D721Med (cell line): Measurements from ENCODE around the gene NTRK3.

Source experiments
- DNase-seq: peaks from one replicate; pipeline ENCODE4 v3.0.0; 2011; ENCODE audit warnings: low spot score; ENCODE audit not compliant: insufficient read length
- FAIRE-seq: peaks from 2 replicates; lab custom pipeline; 2011; peaks lifted over from hg19 to GRCh38; lab: Jason Lieb, UNC
- TF ChIP-seq, protein P1 (sequence below): IDR thresholded peaks from 2 replicates; pipeline ENCODE4 v1.5.1; 2012; ENCODE audit warnings: mild to moderate bottlenecking, control low read depth; ENCODE audit not compliant: insufficient read depth; ENCODE audit errors: missing control alignments

The NTRK3 gene

GRCh38 chr15:88258093-88258641, 1.6 kb upstream of the NTRK3 start:
- no peak for DNase-seq
- TF ChIP-seq, protein P1, sequence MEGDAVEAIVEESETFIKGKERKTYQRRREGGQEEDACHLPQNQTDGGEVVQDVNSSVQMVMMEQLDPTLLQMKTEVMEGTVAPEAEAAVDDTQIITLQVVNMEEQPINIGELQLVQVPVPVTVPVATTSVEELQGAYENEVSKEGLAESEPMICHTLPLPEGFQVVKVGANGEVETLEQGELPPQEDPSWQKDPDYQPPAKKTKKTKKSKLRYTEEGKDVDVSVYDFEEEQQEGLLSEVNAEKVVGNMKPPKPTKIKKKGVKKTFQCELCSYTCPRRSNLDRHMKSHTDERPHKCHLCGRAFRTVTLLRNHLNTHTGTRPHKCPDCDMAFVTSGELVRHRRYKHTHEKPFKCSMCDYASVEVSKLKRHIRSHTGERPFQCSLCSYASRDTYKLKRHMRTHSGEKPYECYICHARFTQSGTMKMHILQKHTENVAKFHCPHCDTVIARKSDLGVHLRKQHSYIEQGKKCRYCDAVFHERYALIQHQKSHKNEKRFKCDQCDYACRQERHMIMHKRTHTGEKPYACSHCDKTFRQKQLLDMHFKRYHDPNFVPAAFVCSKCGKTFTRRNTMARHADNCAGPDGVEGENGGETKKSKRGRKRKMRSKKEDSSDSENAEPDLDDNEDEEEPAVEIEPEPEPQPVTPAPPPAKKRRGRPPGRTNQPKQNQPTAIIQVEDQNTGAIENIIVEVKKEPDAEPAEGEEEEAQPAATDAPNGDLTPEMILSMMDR: no peak
- FAIRE-seq: no peak

DNA sequence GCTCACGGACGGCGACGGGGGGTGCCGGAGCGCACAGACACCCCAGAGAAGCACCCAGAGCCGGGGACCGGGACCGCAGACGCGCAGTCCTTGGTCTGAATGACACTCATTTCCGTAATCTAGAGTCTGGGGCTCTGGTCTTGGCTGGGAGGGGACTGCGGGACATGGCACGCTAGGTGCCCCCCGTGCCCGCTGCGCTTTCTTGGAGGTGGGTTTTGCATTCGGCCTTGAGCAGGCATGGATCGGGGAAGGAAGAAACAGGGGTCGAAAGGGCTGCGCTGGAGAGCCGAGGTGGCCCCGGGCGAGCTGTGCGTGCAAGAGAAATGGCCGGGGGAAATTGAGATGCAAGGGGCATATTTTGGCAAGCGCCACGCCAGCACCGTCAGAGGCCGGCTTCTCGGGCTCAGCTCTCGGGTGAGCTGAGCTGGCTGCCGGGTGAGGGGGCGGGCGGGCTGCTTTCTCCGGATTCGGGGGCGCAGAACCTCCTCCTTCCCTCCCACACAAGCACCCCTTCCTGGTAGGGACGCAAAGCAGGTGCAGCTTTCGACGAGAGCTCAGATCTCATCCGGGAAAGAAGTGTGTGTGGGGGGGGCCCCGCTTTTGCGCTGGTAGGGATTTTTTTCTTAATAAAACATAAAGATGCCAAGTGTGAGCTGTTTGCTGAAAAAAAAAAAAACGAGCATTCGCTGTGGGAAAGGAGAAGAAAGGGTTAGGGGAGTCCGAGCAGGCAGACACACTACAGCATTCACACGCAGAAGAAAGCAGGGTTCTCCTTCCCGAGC, 963 bp upstream of the NTRK3 start:
- FAIRE-seq: no peak
- TF ChIP-seq, protein P1: no peak
- DNase-seq: no peak

DNA sequence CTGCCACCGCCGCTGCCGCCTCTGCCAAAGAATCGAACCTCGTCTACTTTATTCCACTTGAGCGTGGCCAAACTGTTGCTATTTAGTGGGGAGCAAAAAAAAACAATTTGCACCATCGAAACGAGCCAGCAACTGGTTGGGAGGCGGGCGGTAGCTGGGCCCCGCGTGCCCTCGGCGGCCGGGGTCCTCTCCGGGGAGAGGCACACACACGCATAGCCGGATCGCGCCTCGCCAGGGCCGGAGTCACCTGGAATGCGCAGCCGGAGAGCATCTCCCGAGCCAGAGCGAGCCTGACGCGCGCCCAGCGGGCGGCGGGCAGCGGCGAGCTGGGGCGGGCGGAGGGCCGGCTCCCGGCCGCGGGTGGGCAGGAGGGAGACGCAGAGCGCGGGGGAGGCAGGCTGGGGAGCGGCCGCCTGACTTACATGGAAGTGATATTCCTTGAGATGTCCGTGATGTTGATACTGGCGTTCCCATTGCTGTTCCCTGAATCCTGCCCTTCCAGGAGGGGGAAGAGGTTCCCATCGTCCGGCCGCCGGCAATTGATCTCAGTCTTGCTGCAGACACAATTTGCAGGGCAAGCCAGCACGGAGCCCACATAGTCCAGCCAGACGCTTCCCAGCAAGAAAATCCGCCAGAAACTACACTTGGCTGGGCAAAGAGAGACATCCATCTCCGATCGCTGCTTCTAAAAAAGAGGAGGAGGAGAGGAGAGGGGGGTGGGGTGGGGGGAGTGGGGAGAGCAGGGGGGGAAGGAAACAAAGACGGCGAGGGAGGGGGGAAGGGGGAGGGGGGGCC, 858 bp downstream of the NTRK3 start:
- TF ChIP-seq, protein P1: no peak
- FAIRE-seq (no peak), DNase-seq (peak; percentile 54)

DNA sequence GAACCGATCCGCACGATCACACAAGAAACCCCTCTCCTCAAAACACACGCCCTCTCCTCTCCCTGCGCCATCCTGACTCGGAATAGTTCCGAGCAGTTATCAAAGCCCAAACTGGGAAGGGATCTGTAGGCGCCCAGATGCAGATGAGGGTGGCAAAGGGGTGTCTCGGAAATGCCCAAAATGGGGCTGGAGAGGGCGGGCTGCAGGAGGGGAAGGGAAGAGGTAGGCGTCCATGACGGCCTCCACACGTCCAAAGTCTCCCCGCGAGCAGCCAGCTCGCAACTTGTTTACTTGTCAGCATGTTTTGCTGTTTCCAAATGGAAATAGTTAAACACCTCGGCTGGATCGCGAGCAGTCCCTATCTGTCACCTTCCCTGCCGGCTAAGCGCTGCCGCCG, 1.5 kb downstream of the NTRK3 start:
- TF ChIP-seq, protein P1: no peak
- DNase-seq: no peak
- FAIRE-seq: no peak

- no peak for DNase-seq
- no peak for FAIRE-seq
- TF ChIP-seq, protein P1: no peak
Measured at GRCh38 chr15:88252441-88252840, 4.1 kb downstream of the NTRK3 start.

GRCh38 chr15:88250826-88251225, 5.7 kb downstream of the NTRK3 start:
- FAIRE-seq (no peak), DNase-seq (no peak)
- TF ChIP-seq, protein P1: no peak
